GM21786 (cell line): ENCODE measurements around the gene LPIN1.
A peak's percentile ranks its signal among the peaks of the same experiment; 100 is the strongest.

Source experiments
- ATAC-seq: cut with Tn5 transposase; IDR thresholded peaks from one replicate; pipeline ENCODE4 v1.9.1; 2021; ENCODE audit not compliant: unreplicated experiment

Gene LPIN1

GRCh38 chr2:11746376-11746806 lies at the start of gene LPIN1:
TSS of gene LPIN1 (plus strand) at chr2:11746632. CDS start at chr2:11765542, 18,910 bp downstream.
- ATAC-seq, result peak; percentile 33

- no peak for ATAC-seq
These were observed 49.7 kb upstream of the LPIN1 start for GRCh38 chr2:11696736-11697102.

- ATAC-seq, result no peak
These were observed 49.1 kb upstream of the LPIN1 start for GRCh38 chr2:11697103-11697871.

GRCh38 chr2:11698009-11698922 lies 48.2 kb upstream of the LPIN1 start:
- no peak for ATAC-seq

GRCh38 chr2:11699686-11700670 lies 46.5 kb upstream of the LPIN1 start:
- no peak for ATAC-seq

- no peak for ATAC-seq
These were observed 45.2 kb upstream of the LPIN1 start for GRCh38 chr2:11701206-11701605.

GRCh38 chr2:11701751-11702301 lies 44.6 kb upstream of the LPIN1 start:
- ATAC-seq, result no peak

- no peak for ATAC-seq
These were observed 43.5 kb upstream of the LPIN1 start for GRCh38 chr2:11702946-11703345.

- ATAC-seq, result no peak
These were observed 42.7 kb upstream of the LPIN1 start for GRCh38 chr2:11703700-11704099.

- no peak for ATAC-seq
These were observed 41.4 kb upstream of the LPIN1 start for GRCh38 chr2:11705063-11705462.

- no peak for ATAC-seq
These were observed 40.7 kb upstream of the LPIN1 start for GRCh38 chr2:11705711-11706110.

GRCh38 chr2:11708106-11708505 lies 38.3 kb upstream of the LPIN1 start:
- ATAC-seq, result no peak

- ATAC-seq, result no peak
These were observed 37.1 kb upstream of the LPIN1 start for GRCh38 chr2:11709293-11709692.

GRCh38 chr2:11710210-11710609 lies 36.2 kb upstream of the LPIN1 start:
- no peak for ATAC-seq

GRCh38 chr2:11710632-11711353 lies 35.6 kb upstream of the LPIN1 start:
- ATAC-seq, result no peak

GRCh38 chr2:11711354-11711716 lies 35.1 kb upstream of the LPIN1 start:
- no peak for ATAC-seq

GRCh38 chr2:11711751-11712150 lies 34.7 kb upstream of the LPIN1 start:
- no peak for ATAC-seq

GRCh38 chr2:11712866-11713265 lies 33.6 kb upstream of the LPIN1 start:
- ATAC-seq, result no peak

- ATAC-seq, result no peak
These were observed 32.6 kb upstream of the LPIN1 start for GRCh38 chr2:11713815-11714214.
